Suprapubic skin (tissue), 4 donors: Measurements from ENCODE around the gene ATP13A3. TPM values are rescaled to one million over a fixed set of nuclear protein-coding genes. Genes with fewer than 3 reads are reported as not detected.
A peak's percentile ranks its signal among the peaks of the same experiment; 100 is the strongest.

Experiments
- DNase-seq, 2 donors: peaks; one replicate each; pipeline ENCODE4 v3.0.0-alpha.2; 2019; ENCODE audit warnings: low spot score in 2 of 2
- H3K27ac ChIP-seq: fragments of 200-600 bp; sonication (generic); one replicate; pipeline ENCODE4 v1.5.1; 2019
- H3K27me3 ChIP-seq: fragments of 200-600 bp; sonication (generic); one replicate; pipeline ENCODE4 v1.5.1; 2019
- H3K36me3 ChIP-seq: fragments of 200-600 bp; sonication (generic); one replicate; pipeline ENCODE4 v1.5.1; 2019
- H3K4me1 ChIP-seq: fragments of 200-600 bp; sonication (generic); one replicate; pipeline ENCODE4 v1.5.1; 2019
- H3K4me3 ChIP-seq: fragments of 200-600 bp; sonication (generic); one replicate; pipeline ENCODE4 v1.5.1; 2019; ENCODE audit warnings: mild to moderate bottlenecking
- H3K9me3 ChIP-seq: fragments of 200-600 bp; sonication (generic); one replicate; pipeline ENCODE4 v1.5.1; 2019
- EP300 ChIP-seq: sonication (generic); formaldehyde crosslinking; IDR thresholded peaks from one replicate; pipeline ENCODE4 v1.6.1; 2017; ENCODE audit warnings: antibody characterized with exemption
- POLR2A ChIP-seq, 2 donors: fragments of 450-650 bp; IDR thresholded peaks; one replicate each; pipeline ENCODE4 v1.6.1; 2017; ENCODE audit warnings: antibody characterized with exemption in 2 of 2, mild to moderate bottlenecking in 2 of 2, moderate library complexity in 2 of 2
- POLR2AphosphoS5 ChIP-seq, 3 donors: sonication (generic); formaldehyde crosslinking; IDR thresholded peaks; one replicate each; pipeline ENCODE4 v1.6.1; 2017; ENCODE audit warnings: antibody characterized with exemption in 3 of 3
- WGBS: methylation state at CpG from one replicate; pipeline ENCODE4 v1.1.5; 2018; 5-methylcytosine and 5-hydroxymethylcytosine counted together
- total RNA-seq, 4 donors: library from RNA; depleted of rRNA; stranded (reverse); fragments of >200 nt; gene quantifications; one replicate each; pipeline ENCODE4 v1.1.0, GENCODE V29; 2016
- TF ChIP-seq, protein P1 (sequence below), 2 donors: fragments of 200-600 bp in 1 of 2; fragments of 450-650 bp in 1 of 2; sonication (generic) in 1 of 2; IDR thresholded peaks; one replicate each; pipeline ENCODE4 v1.5.1; 2016 to 2019; ENCODE audit warnings: antibody characterized with exemption in 2 of 2, mild to moderate bottlenecking in 1 of 2, moderate library complexity in 1 of 2

ATP13A3 gene
- total RNA-seq, 4 donors from 2014 or later = 49.3 to 76.0 (median 64.0) TPM

DNA sequence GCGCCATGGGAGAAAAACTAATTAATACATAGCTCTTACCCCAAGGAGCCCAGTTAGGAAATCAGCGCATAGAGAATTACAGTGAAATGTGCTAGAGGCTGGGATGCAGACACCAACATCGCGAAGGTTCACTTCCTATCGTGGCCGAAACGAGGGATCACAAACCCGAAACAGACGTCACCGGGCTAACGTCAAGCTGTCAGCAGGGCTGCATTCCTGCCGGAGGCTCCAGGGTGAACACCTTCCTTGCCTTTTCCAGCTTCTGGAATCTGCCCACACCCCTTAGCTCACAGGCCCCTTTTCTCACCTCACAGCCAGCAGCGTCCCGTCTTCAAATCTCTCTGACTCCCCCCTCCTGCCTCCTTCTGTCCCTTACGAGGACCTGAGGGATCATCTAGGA, 100.7 kb downstream of the ATP13A3 start:
- TF ChIP-seq POLR2AphosphoS5 (IDR thresholded peaks at IDR 0.05) (no peak), EP300 (no peak)
- H3K27ac ChIP-seq = no peak overlapping the region
- no peak for DNase-seq
- no peaks in the 10 kb centered on the region for H3K36me3 ChIP-seq
- peaks cover 4% of the 10 kb centered on the region for H3K4me1 ChIP-seq
- no peaks in the 10 kb centered on the region for H3K9me3 ChIP-seq
- H3K4me3 ChIP-seq = no peak overlapping the region
- WGBS = 58% methylated on average over 15 of the region's 15 CpGs
- peaks cover 24% of the 10 kb centered on the region for H3K27me3 ChIP-seq

GRCh38 chr3:194384569-194385001, 102.2 kb downstream of the ATP13A3 start:
- H3K4me1 ChIP-seq = peaks cover 4% of the 10 kb centered on the region
- peaks cover 32% of the 10 kb centered on the region for H3K27me3 ChIP-seq
- no peak overlapping the region for H3K27ac ChIP-seq
- H3K9me3 ChIP-seq = no peaks in the 10 kb centered on the region
- H3K4me3 ChIP-seq = no peak overlapping the region
- WGBS = 97% methylated on average over 12 of the region's 12 CpGs
- TF ChIP-seq, protein P1, sequence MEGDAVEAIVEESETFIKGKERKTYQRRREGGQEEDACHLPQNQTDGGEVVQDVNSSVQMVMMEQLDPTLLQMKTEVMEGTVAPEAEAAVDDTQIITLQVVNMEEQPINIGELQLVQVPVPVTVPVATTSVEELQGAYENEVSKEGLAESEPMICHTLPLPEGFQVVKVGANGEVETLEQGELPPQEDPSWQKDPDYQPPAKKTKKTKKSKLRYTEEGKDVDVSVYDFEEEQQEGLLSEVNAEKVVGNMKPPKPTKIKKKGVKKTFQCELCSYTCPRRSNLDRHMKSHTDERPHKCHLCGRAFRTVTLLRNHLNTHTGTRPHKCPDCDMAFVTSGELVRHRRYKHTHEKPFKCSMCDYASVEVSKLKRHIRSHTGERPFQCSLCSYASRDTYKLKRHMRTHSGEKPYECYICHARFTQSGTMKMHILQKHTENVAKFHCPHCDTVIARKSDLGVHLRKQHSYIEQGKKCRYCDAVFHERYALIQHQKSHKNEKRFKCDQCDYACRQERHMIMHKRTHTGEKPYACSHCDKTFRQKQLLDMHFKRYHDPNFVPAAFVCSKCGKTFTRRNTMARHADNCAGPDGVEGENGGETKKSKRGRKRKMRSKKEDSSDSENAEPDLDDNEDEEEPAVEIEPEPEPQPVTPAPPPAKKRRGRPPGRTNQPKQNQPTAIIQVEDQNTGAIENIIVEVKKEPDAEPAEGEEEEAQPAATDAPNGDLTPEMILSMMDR (IDR thresholded peaks at IDR 0.05) = no peak
- TF ChIP-seq POLR2AphosphoS5 (IDR thresholded peaks at IDR 0.05) (no peak), EP300 (no peak), POLR2A (IDR thresholded peaks at IDR 0.05) (no peak)
- no peaks in the 10 kb centered on the region for H3K36me3 ChIP-seq
- DNase-seq = peak in 1 of 2 donors; percentile 45

GRCh38 chr3:194384156-194384555, 102.6 kb downstream of the ATP13A3 start:
- Histone ChIP-seq H3K4me3 (no peak overlapping the region), H3K36me3 (no peaks in the 10 kb centered on the region), H3K4me1 (peaks cover 4% of the 10 kb centered on the region), H3K27ac (no peak overlapping the region), H3K27me3 (peaks cover 32% of the 10 kb centered on the region), H3K9me3 (no peaks in the 10 kb centered on the region)
- TF ChIP-seq, protein P1 (IDR thresholded peaks at IDR 0.05) = no peak
- TF ChIP-seq EP300 (no peak), POLR2A (IDR thresholded peaks at IDR 0.05) (no peak), POLR2AphosphoS5 (IDR thresholded peaks at IDR 0.05) (no peak)
- WGBS = 79% methylated on average over 6 of the region's 6 CpGs
- peak in 1 of 2 donors; percentile 40 for DNase-seq

DNA sequence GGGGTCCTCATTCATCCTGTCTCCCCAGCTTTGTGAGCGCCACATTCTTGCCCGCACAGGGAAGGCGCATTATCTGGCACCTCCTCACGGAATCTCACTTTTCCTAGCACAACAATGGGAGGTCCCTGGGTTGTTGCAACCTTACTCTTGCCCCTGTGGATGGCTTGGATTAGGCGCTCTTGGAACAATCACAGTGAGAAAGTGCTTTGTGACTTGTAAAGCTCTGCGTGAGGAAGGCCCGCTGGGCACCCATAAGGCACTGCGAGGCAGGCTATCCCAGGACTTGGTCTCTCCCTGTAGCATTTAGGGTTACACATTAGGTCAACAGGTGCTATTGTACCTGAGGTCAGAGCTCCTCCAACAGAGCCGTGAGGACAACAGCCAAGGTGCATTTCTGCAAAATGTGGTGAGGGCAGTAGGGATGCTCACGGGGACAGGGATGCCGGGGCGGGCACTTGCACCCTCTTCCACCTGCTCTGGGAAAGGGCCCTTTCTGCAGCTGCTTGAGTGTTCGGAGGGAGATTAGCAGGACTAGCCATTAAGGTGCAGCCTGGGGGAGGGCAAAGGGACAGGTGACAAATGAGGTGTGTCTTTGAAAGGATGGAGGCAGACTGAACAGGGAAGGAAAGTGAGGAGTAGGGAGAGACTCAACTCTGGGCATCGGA, 103.4 kb downstream of the ATP13A3 start:
- no peaks in the 10 kb centered on the region for H3K9me3 ChIP-seq
- TF ChIP-seq, protein P1 (IDR thresholded peaks at IDR 0.05) = no peak
- TF ChIP-seq EP300 (no peak), POLR2A (IDR thresholded peaks at IDR 0.05) (no peak), POLR2AphosphoS5 (IDR thresholded peaks at IDR 0.05) (no peak)
- peak in 1 of 2 donors; percentile 59 for DNase-seq
- peaks cover 32% of the 10 kb centered on the region for H3K27me3 ChIP-seq
- no peak overlapping the region for H3K4me3 ChIP-seq
- H3K36me3 ChIP-seq = no peaks in the 10 kb centered on the region
- H3K4me1 ChIP-seq = peaks cover 4% of the 10 kb centered on the region
- WGBS = 92% methylated on average over 14 of the region's 14 CpGs
- no peak overlapping the region for H3K27ac ChIP-seq

GRCh38 chr3:194382892-194383223, 103.9 kb downstream of the ATP13A3 start:
- TF ChIP-seq, protein P1 (IDR thresholded peaks at IDR 0.05) = no peak
- H3K9me3 ChIP-seq = no peaks in the 10 kb centered on the region
- 90% methylated on average over 9 of the region's 9 CpGs for WGBS
- DNase-seq = peak in 1 of 2 donors; percentile 54
- no peak overlapping the region for H3K27ac ChIP-seq
- peaks cover 32% of the 10 kb centered on the region for H3K27me3 ChIP-seq
- H3K36me3 ChIP-seq = no peaks in the 10 kb centered on the region
- H3K4me1 ChIP-seq = peaks cover 4% of the 10 kb centered on the region
- H3K4me3 ChIP-seq = no peak overlapping the region
